Tibial artery (tissue), 4 donors: ENCODE measurements around the gene MEPCE.
A peak's percentile ranks its signal among the peaks of the same experiment; 100 is the strongest.

Source experiments
- DNase-seq, 2 donors: peaks; one replicate each; pipeline ENCODE4 v3.0.0-alpha.2; 2019
- H3K27ac ChIP-seq, 2 donors: fragments of 200-600 bp; sonication (generic) in 1 of 2; 1 replicate in 1 of 2; 2 replicates in 1 of 2; pipeline ENCODE4 v1.5.1; 2018 to 2019; ENCODE audit warnings: mild to moderate bottlenecking in 1 of 2
- H3K27me3 ChIP-seq, 2 donors: fragments of 200-600 bp; sonication (generic) in 1 of 2; one replicate each; pipeline versions ENCODE4 v1.5.1 to v1.6.0; 2016 to 2019
- H3K36me3 ChIP-seq, 3 donors: fragments of 200-600 bp; sonication (generic) in 2 of 3; one replicate each; pipeline ENCODE4 v1.5.1; 2016 to 2019; ENCODE audit warnings: mild to moderate bottlenecking in 2 of 3
- H3K4me1 ChIP-seq, 4 donors: fragments of 200-600 bp; sonication (generic) in 2 of 4; 1 replicate in 3 of 4; 2 replicates in 1 of 4; pipeline ENCODE4 v1.5.1; 2016 to 2019
- H3K4me3 ChIP-seq, 2 donors: fragments of 200-600 bp; sonication (generic) in 1 of 2; 1 replicate in 1 of 2; 2 replicates in 1 of 2; pipeline ENCODE4 v1.5.1; 2018 to 2019; ENCODE audit warnings: mild to moderate bottlenecking in 2 of 2
- H3K9me3 ChIP-seq, 3 donors: fragments of 200-600 bp; sonication (generic) in 1 of 3; one replicate each; pipeline ENCODE4 v1.5.1; 2016 to 2019
- CTCF ChIP-seq, 2 experiments: fragments of 200-600 bp in 1 of 2; fragments of 450-650 bp in 1 of 2; IDR thresholded peaks; one replicate each; pipeline ENCODE4 v1.5.1; 2017 to 2019; ENCODE audit warnings: antibody characterized with exemption in 2 of 2, mild to moderate bottlenecking in 1 of 2, moderate library complexity in 1 of 2
- intact Hi-C: fragments of 100-400 bp; cut with DNase I; formaldehyde crosslinking; loops from one replicate; pipeline ENCODE4 v1.15.0; 2023; ENCODE audit warnings: low total_unique reads

Gene MEPCE

GRCh38 chr7:100476101-100476780, 46.6 kb downstream of the MEPCE start:
- peak overlapping the region; percentile 65 to 98 for H3K4me3 ChIP-seq

GRCh38 chr7:100476903-100477870, 47.6 kb downstream of the MEPCE start:
- H3K36me3 ChIP-seq, result peaks cover 4 to 41% (median 9%) of the 10 kb centered on the region in 3 donors
- peaks cover 0 to 60% (median 47%) of the 10 kb centered on the region in 4 donors for H3K4me1 ChIP-seq
- no peak for TF ChIP-seq CTCF (IDR thresholded peaks at IDR 0.05)
- DNase-seq, result no peak
- peak overlapping the region; percentile 84 to 95 for H3K27ac ChIP-seq
- no peaks in the 10 kb centered on the region for H3K9me3 ChIP-seq
- intact Hi-C loops, result loop anchor here (10.0 kb wide), 1 partner anchor 198 kb away; the partner anchor contains the start of gene GNB2
- peak overlapping the region; percentile 65 to 98 for H3K4me3 ChIP-seq
- no peaks in the 10 kb centered on the region for H3K27me3 ChIP-seq

More at GRCh38 chr7:100476101-100476780, 46.6 kb downstream of the MEPCE start:
- Histone ChIP-seq H3K27me3 (no peaks in the 10 kb centered on the region), H3K27ac (peak overlapping the region; percentile 84 to 95), H3K4me1 (peaks cover 0 to 64% (median 49%) of the 10 kb centered on the region in 4 donors), H3K9me3 (no peaks in the 10 kb centered on the region), H3K36me3 (peaks cover 4 to 50% (median 11%) of the 10 kb centered on the region in 3 donors)
- no peak for TF ChIP-seq CTCF (IDR thresholded peaks at IDR 0.05)
- intact Hi-C loops, result loop anchor here (10.0 kb wide), 1 partner anchor 199 kb away; the partner anchor contains the start of gene GNB2
- no peak for DNase-seq

GRCh38 chr7:100477871-100478267, 48.2 kb downstream of the MEPCE start:
- Histone ChIP-seq H3K4me1 (peaks cover 0 to 58% (median 45%) of the 10 kb centered on the region in 4 donors), H3K27ac (peak overlapping the region; percentile 84 to 95), H3K4me3 (peak overlapping the region; percentile 65 to 98), H3K36me3 (peaks cover 4 to 34% (median 9%) of the 10 kb centered on the region in 3 donors), H3K9me3 (no peaks in the 10 kb centered on the region), H3K27me3 (no peaks in the 10 kb centered on the region)
- no peak for TF ChIP-seq CTCF (IDR thresholded peaks at IDR 0.05)
- no peak for DNase-seq
- intact Hi-C loops, result loop anchor here (10.0 kb wide), 1 partner anchor 197 kb away; the partner anchor contains the start of gene GNB2

- H3K9me3 ChIP-seq, result no peaks in the 10 kb centered on the region
- TF ChIP-seq CTCF (IDR thresholded peaks at IDR 0.05), result peak in 1 of 2 experiments; percentile 4
- peak; percentile 96 to 98 for DNase-seq
- peak within 1 kb of the TSS; percentile 65 to 98 for H3K4me3 ChIP-seq
- peaks cover under 1 to 23% (median 4%) of the 10 kb centered on the region in 3 donors for H3K36me3 ChIP-seq
- peak within 1 kb of the TSS; percentile 84 to 95 for H3K27ac ChIP-seq
- H3K4me1 ChIP-seq, result peaks cover 0 to 62% (median 45%) of the 10 kb centered on the region in 4 donors
- intact Hi-C loops, result loop anchor here (10.0 kb wide), 1 partner anchor 196 kb away; the partner anchor contains the start of gene GNB2
- H3K27me3 ChIP-seq, result no peaks in the 10 kb centered on the region
Observed at GRCh38 chr7:100478958-100479660, 49.5 kb downstream of the MEPCE start, which contains the start of gene TSC22D4. Gene TSC22D4, minus strand, starts transcription at chr7:100479214. Its CDS starts 1,176 bp downstream, at chr7:100478038.

GRCh38 chr7:100481466-100481865, 51.8 kb downstream of the MEPCE start:
- H3K27ac ChIP-seq, result no peak overlapping the region
- intact Hi-C loops, result loop anchor here (5.0 kb wide), 1 partner anchor 211 kb away; the partner anchor contains the start of gene GIGYF1
- TF ChIP-seq CTCF (IDR thresholded peaks at IDR 0.05), result no peak
- peaks cover 0 to 47% (median 30%) of the 10 kb centered on the region in 4 donors for H3K4me1 ChIP-seq
- no peaks in the 10 kb centered on the region for H3K9me3 ChIP-seq
- H3K36me3 ChIP-seq, result peaks cover 0 to 6% (median 0%) of the 10 kb centered on the region in 3 donors
- H3K27me3 ChIP-seq, result no peaks in the 10 kb centered on the region
- no peak for DNase-seq
- no peak overlapping the region for H3K4me3 ChIP-seq
